Progenitor cell of endocrine pancreas (in vitro differentiated cells): ENCODE results near the gene MUC7. TPM values are rescaled to one million over a fixed set of nuclear protein-coding genes. Genes with fewer than 3 reads are reported as not detected.
A peak's percentile ranks its signal among the peaks of the same experiment; 100 is the strongest.

Experiments used
- DNase-seq: peaks from one replicate; pipeline ENCODE4 v3.0.0; 2021; ENCODE audit warnings: low spot score; ENCODE audit not compliant: unreplicated experiment
- H3K27ac Mint-ChIP-seq: 2 replicates; pipeline ENCODE4 v1.8.0; 2021; ENCODE audit warnings: mild to moderate bottlenecking, moderate library complexity, mixed read lengths
- H3K27me3 Mint-ChIP-seq: 2 replicates; pipeline ENCODE4 v1.8.0; 2021; ENCODE audit warnings: mixed read lengths
- H3K36me3 Mint-ChIP-seq: 2 replicates; pipeline ENCODE4 v1.8.0; 2022; ENCODE audit warnings: mixed read lengths; ENCODE audit not compliant: insufficient read depth
- H3K4me1 Mint-ChIP-seq: 2 replicates; pipeline ENCODE4 v1.8.0; 2021; ENCODE audit warnings: low read depth, mixed read lengths
- H3K4me3 Mint-ChIP-seq: 2 replicates; pipeline ENCODE4 v1.8.0; 2021; ENCODE audit warnings: low read depth, mild to moderate bottlenecking, moderate library complexity, mixed read lengths
- H3K9me3 Mint-ChIP-seq: 2 replicates; pipeline ENCODE4 v1.8.0; 2021; ENCODE audit warnings: low read depth, mixed read lengths
- CTCF ChIP-seq: fragments of 200-600 bp; sonication (generic); IDR thresholded peaks from one replicate; pipeline ENCODE4 v1.5.0; 2021; ENCODE audit warnings: antibody characterized with exemption, mild to moderate bottlenecking; ENCODE audit not compliant: unreplicated experiment
- total RNA-seq: library from RNA; stranded (reverse); gene quantifications from 2 replicates; pipeline ENCODE4 v1.2.1, GENCODE V29; 2021

MUC7 gene
- total RNA-seq, 1 donor from 2014 or later, result not detected

GRCh38 chr4:70504733-70505132 lies 32.7 kb downstream of the MUC7 start:
- peaks cover 4% of the 10 kb centered on the region for H3K9me3 Mint-ChIP-seq
- no peaks in the 10 kb centered on the region for H3K4me1 Mint-ChIP-seq
- H3K36me3 Mint-ChIP-seq, result no peaks in the 10 kb centered on the region
- H3K27me3 Mint-ChIP-seq, result no peaks in the 10 kb centered on the region
- no peak overlapping the region for H3K27ac Mint-ChIP-seq
- DNase-seq, result no peak
- no peak for TF ChIP-seq CTCF
- no peak overlapping the region for H3K4me3 Mint-ChIP-seq

- H3K4me3 Mint-ChIP-seq, result no peak overlapping the region
- DNase-seq, result peak; percentile 62
- H3K36me3 Mint-ChIP-seq, result no peaks in the 10 kb centered on the region
- no peaks in the 10 kb centered on the region for H3K9me3 Mint-ChIP-seq
- peak; percentile 99 for TF ChIP-seq CTCF
- no peak overlapping the region for H3K27ac Mint-ChIP-seq
- H3K27me3 Mint-ChIP-seq, result no peaks in the 10 kb centered on the region
- no peaks in the 10 kb centered on the region for H3K4me1 Mint-ChIP-seq
These were observed 33.3 kb downstream of the MUC7 start for GRCh38 chr4:70505151-70505748.

GRCh38 chr4:70508801-70509200 lies 36.8 kb downstream of the MUC7 start:
- Mint-ChIP-seq H3K27ac (no peak overlapping the region), H3K4me1 (no peaks in the 10 kb centered on the region), H3K9me3 (no peaks in the 10 kb centered on the region), H3K36me3 (no peaks in the 10 kb centered on the region), H3K27me3 (peaks cover 2% of the 10 kb centered on the region), H3K4me3 (no peak overlapping the region)
- no peak for DNase-seq
- TF ChIP-seq CTCF, result no peak

- Mint-ChIP-seq H3K9me3 (no peaks in the 10 kb centered on the region), H3K4me1 (no peaks in the 10 kb centered on the region), H3K27ac (no peak overlapping the region), H3K27me3 (peaks cover 2% of the 10 kb centered on the region), H3K4me3 (no peak overlapping the region), H3K36me3 (no peaks in the 10 kb centered on the region)
- no peak for DNase-seq
- no peak for TF ChIP-seq CTCF
These were observed 39.4 kb downstream of the MUC7 start for GRCh38 chr4:70511365-70511764.

GRCh38 chr4:70515367-70516250 lies 43.6 kb downstream of the MUC7 start:
- TF ChIP-seq CTCF, result no peak
- no peak overlapping the region for H3K4me3 Mint-ChIP-seq
- peaks cover 2% of the 10 kb centered on the region for H3K27me3 Mint-ChIP-seq
- H3K36me3 Mint-ChIP-seq, result no peaks in the 10 kb centered on the region
- no peaks in the 10 kb centered on the region for H3K4me1 Mint-ChIP-seq
- peaks cover 2% of the 10 kb centered on the region for H3K9me3 Mint-ChIP-seq
- no peak overlapping the region for H3K27ac Mint-ChIP-seq
- DNase-seq, result no peak
